ENCODE results near the gene CORIN. TPM values are rescaled to one million over a fixed set of nuclear protein-coding genes. Genes with fewer than 3 reads are reported as not detected.

The CORIN gene
- total RNA-seq, 2 experiments from 2014 or later: not detected

DNA sequence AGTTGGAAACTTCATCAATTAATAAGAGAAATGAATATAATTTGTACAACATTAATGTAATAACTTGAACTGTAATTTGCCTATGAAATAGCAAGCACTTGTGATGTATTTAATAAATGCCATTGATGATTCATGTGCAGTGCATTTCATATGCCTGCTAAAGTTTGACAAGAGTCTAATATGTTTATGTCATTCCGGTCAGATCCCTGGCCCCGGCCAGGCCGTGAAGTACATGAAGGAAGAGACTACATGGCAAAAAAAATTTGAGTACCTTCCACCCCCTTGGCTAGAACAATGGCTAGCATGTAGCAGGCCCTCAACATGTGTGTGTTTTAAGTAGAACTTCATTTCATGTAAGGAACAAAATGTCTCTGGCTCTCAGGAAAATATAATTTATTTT is 191.5 kb downstream of the CORIN start:
- H3K9me3 Mint-ChIP-seq: no peaks in the 10 kb centered on the region

GRCh38 chr4:47643845-47644244 is 194.0 kb downstream of the CORIN start:
- Mint-ChIP-seq H3K4me3 (no peak overlapping the region), H3K36me3 (no peaks in the 10 kb centered on the region), H3K27ac (no peak overlapping the region), H3K9me3 (no peaks in the 10 kb centered on the region), H3K4me1 (peaks cover 1% of the 10 kb centered on the region), H3K27me3 (peaks cover 13% of the 10 kb centered on the region)
- DNase-seq: no peak

More for the DNA sequence above, 191.5 kb downstream of the CORIN start:
- Mint-ChIP-seq H3K4me1 (no peaks in the 10 kb centered on the region), H3K27me3 (peaks cover 8% of the 10 kb centered on the region), H3K4me3 (no peak overlapping the region), H3K36me3 (no peaks in the 10 kb centered on the region), H3K27ac (no peak overlapping the region)
- DNase-seq: no peak

DNA sequence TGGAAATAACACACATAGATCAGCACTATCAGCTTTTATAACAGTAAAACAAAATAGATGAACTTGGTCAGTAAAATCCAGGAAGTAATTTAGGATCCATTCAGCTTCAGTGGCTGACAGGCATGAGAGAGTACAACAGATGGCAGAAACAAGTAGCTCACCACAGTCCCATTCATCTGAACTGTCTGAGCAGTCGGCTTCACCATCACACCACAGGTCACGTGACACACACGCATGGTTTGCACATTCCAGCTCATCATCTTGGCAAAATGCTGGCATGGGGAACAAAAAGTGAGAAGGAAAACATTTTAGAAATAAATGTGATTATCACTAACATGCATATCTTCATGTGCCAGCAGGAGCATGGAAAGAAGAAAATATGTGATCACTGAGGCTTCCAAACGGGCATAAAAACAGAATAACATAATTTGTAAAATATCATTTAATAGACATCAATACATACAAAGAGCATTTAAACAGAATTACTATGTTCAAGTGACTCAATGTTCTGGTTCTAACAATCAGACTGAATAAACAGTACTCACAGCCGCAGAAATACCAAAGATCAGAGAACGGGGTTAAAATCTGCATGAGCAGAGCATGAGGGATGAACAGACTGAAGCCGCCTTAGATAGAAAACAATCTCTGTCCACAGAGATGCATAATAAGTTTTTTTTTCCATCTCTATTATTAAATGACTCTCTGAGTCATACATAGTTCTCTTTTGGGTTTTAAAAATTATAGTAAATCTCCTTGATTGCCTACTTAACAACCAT is 194.7 kb downstream of the CORIN start:
- H3K27me3 Mint-ChIP-seq: peaks cover 13% of the 10 kb centered on the region
- H3K4me1 Mint-ChIP-seq: peaks cover 1% of the 10 kb centered on the region
- no peak for DNase-seq
- H3K27ac Mint-ChIP-seq: no peak overlapping the region
- no peaks in the 10 kb centered on the region for H3K36me3 Mint-ChIP-seq
- no peaks in the 10 kb centered on the region for H3K9me3 Mint-ChIP-seq
- H3K4me3 Mint-ChIP-seq: no peak overlapping the region

DNA sequence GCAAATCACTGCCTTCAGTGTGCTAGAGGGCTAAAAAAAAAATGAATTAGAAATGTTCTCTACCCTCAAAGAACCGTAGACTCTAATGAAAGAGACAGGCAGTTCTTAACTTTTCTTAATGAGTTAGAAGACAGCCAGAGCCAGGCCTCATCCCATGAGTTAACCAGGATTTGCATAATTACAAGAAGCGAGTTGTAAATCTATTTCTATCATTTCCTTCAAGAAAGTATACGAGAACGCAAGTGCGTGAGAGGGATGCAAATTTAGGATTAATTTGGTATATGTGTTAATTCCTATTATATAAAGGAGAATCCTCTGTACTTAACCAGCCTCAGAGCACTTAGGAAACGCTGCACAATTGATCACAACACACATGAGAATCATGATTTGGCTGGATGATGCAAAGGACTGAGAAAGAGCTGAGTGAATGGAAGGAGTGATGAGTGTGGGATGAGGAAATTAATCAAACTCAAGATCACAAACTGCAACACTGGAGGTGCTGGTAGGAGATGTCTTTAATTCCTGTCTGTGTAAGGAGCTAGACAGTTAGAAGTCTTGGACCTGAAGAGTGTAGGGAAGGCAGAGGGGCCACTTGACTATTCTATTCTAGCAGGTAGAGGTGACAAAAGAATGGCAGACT is 195.6 kb downstream of the CORIN start:
- H3K9me3 Mint-ChIP-seq: no peaks in the 10 kb centered on the region
- H3K27ac Mint-ChIP-seq: no peak overlapping the region
- H3K27me3 Mint-ChIP-seq: peaks cover 13% of the 10 kb centered on the region
- no peak for DNase-seq
- H3K4me3 Mint-ChIP-seq: no peak overlapping the region
- H3K36me3 Mint-ChIP-seq: no peaks in the 10 kb centered on the region
- peaks cover 1% of the 10 kb centered on the region for H3K4me1 Mint-ChIP-seq

- Mint-ChIP-seq H3K4me1 (peaks cover 1% of the 10 kb centered on the region), H3K27ac (no peak overlapping the region), H3K36me3 (no peaks in the 10 kb centered on the region), H3K9me3 (peaks cover 4% of the 10 kb centered on the region), H3K27me3 (peaks cover 13% of the 10 kb centered on the region), H3K4me3 (no peak overlapping the region)
- no peak for DNase-seq
Observed at GRCh38 chr4:47641755-47642154, 196.1 kb downstream of the CORIN start.

DNA sequence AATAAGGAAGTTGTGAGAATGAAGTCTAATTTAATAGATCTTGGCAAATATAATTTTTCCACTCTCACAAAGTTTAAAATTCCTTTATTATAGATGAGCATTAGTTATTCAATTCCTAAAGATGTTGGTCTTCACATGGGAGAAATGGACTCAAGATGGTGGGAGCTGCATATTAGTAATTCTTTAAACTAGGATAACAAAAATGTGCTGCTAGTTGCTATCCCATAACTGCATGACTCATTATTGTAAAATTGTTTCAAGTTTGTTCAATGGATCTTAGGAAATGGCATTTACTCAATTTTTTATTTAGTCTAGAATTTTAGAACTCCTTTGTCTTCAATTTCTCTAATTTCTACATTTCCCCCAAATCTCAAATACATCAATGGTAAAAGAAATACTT is 197.0 kb downstream of the CORIN start:
- Mint-ChIP-seq H3K36me3 (peaks cover 3% of the 10 kb centered on the region), H3K27ac (no peak overlapping the region), H3K9me3 (peaks cover 10% of the 10 kb centered on the region), H3K4me1 (peaks cover 1% of the 10 kb centered on the region), H3K27me3 (peaks cover 16% of the 10 kb centered on the region), H3K4me3 (no peak overlapping the region)
- DNase-seq: no peak

DNA sequence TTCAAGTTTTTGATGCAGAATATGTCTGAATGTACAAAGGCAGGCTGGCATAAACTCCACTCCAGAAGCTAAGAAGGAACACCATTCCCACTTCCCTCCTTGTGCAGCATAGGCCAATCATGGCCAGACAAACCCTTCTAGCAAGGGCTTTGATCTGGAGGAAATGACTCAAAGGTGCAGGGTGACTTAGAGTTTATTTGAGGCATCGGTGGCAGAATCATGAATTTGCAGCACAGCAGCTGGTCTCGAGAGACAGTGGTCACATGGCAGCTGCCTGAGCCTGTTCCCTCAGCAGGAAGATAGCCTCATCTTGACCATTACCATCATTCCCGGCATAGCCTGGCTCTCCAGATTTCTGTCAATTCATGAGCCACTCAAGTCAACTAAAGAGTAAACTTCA is 198.3 kb downstream of the CORIN start:
- peaks cover 1% of the 10 kb centered on the region for H3K4me1 Mint-ChIP-seq
- H3K9me3 Mint-ChIP-seq: peaks cover 11% of the 10 kb centered on the region
- H3K27me3 Mint-ChIP-seq: peaks cover 13% of the 10 kb centered on the region
- H3K36me3 Mint-ChIP-seq: peaks cover 3% of the 10 kb centered on the region
- H3K4me3 Mint-ChIP-seq: no peak overlapping the region
- DNase-seq: no peak
- no peak overlapping the region for H3K27ac Mint-ChIP-seq

GRCh38 chr4:47631161-47631560 is 206.7 kb downstream of the CORIN start:
- no peak overlapping the region for H3K27ac Mint-ChIP-seq

GRCh38 chr4:47624031-47624441 is 213.8 kb downstream of the CORIN start:
- H3K27me3 Mint-ChIP-seq: peaks cover 4% of the 10 kb centered on the region
- no peak overlapping the region for H3K4me3 Mint-ChIP-seq
- DNase-seq: no peak
- no peaks in the 10 kb centered on the region for H3K9me3 Mint-ChIP-seq
- no peaks in the 10 kb centered on the region for H3K36me3 Mint-ChIP-seq
- H3K4me1 Mint-ChIP-seq: no peaks in the 10 kb centered on the region
- no peak overlapping the region for H3K27ac Mint-ChIP-seq

More at GRCh38 chr4:47631161-47631560, 206.7 kb downstream of the CORIN start:
- Mint-ChIP-seq H3K4me1 (no peaks in the 10 kb centered on the region), H3K27me3 (peaks cover 10% of the 10 kb centered on the region), H3K36me3 (no peaks in the 10 kb centered on the region), H3K4me3 (no peak overlapping the region), H3K9me3 (peaks cover 4% of the 10 kb centered on the region)
- DNase-seq: no peak

- Mint-ChIP-seq H3K4me1 (no peaks in the 10 kb centered on the region), H3K9me3 (no peaks in the 10 kb centered on the region), H3K4me3 (no peak overlapping the region), H3K36me3 (no peaks in the 10 kb centered on the region), H3K27ac (no peak overlapping the region), H3K27me3 (no peaks in the 10 kb centered on the region)
- DNase-seq: no peak
Observed at GRCh38 chr4:47621181-47621580, 216.7 kb downstream of the CORIN start.

DNA sequence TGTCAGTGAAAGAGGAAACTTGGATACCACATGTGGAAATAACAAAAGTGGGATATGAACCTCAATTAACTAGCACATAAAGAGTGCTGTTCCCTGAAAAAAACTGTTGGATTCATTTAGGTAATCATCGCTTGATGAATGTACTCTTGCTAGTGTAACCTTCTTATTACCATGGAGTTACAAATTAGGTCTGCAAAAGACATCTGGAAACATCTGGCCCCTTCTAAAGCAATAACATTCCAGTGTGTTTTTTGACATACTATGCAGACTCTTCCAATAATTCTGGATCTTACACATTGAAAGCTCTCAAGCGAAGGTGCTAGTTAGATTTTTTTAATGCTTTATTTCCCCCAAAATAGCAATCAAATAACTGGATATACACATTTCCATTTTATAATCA is 218.2 kb downstream of the CORIN start:
- Mint-ChIP-seq H3K9me3 (no peaks in the 10 kb centered on the region), H3K36me3 (no peaks in the 10 kb centered on the region), H3K4me1 (no peaks in the 10 kb centered on the region), H3K4me3 (no peak overlapping the region), H3K27me3 (no peaks in the 10 kb centered on the region), H3K27ac (no peak overlapping the region)
- no peak for DNase-seq

DNA sequence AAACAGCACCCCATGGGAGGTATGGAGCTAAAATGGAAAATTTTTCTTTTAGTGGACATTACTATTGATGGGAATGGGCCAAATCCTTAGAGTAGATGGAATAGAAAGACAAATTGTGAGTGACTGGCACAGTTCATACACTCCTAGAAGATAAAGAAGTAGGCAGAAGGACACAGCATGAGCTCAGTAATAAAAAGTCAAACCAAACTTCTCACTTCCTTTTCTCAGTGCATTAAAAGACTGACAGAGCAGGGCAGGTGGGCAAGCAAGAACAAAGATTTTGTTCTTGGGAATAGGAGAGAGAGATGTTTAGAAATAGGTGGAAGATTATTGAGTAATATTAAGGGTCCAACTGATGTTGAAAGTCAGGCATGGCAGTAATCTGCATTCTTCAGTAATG is 220.3 kb downstream of the CORIN start:
- no peaks in the 10 kb centered on the region for H3K9me3 Mint-ChIP-seq
- no peak overlapping the region for H3K4me3 Mint-ChIP-seq
- no peak overlapping the region for H3K27ac Mint-ChIP-seq

DNA sequence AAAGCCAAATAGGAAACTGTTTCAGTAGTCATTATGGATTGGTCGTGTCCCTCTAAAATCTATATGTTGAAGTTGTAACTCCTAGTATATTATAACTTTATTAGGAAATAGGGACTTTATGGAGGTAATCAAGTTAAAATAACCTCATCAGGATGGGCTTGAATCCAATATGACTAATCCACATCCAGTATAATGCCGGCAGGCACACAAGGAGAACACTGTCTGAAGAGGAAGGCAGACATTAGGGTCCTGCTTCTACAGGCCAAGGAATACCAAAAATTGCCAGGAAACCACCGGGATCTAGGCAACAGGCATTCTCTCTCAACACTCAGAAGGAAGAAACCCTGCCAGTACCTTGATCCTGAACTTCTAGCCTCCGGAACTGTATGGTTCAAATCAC is 222.5 kb downstream of the CORIN start:
- Mint-ChIP-seq H3K4me1 (no peaks in the 10 kb centered on the region), H3K9me3 (no peaks in the 10 kb centered on the region), H3K4me3 (no peak overlapping the region), H3K27ac (no peak overlapping the region), H3K36me3 (no peaks in the 10 kb centered on the region), H3K27me3 (peaks cover 5% of the 10 kb centered on the region)
- DNase-seq: no peak

More for the DNA sequence above, 220.3 kb downstream of the CORIN start:
- no peaks in the 10 kb centered on the region for H3K36me3 Mint-ChIP-seq
- H3K4me1 Mint-ChIP-seq: no peaks in the 10 kb centered on the region
- peaks cover 4% of the 10 kb centered on the region for H3K27me3 Mint-ChIP-seq
- no peak for DNase-seq

DNA sequence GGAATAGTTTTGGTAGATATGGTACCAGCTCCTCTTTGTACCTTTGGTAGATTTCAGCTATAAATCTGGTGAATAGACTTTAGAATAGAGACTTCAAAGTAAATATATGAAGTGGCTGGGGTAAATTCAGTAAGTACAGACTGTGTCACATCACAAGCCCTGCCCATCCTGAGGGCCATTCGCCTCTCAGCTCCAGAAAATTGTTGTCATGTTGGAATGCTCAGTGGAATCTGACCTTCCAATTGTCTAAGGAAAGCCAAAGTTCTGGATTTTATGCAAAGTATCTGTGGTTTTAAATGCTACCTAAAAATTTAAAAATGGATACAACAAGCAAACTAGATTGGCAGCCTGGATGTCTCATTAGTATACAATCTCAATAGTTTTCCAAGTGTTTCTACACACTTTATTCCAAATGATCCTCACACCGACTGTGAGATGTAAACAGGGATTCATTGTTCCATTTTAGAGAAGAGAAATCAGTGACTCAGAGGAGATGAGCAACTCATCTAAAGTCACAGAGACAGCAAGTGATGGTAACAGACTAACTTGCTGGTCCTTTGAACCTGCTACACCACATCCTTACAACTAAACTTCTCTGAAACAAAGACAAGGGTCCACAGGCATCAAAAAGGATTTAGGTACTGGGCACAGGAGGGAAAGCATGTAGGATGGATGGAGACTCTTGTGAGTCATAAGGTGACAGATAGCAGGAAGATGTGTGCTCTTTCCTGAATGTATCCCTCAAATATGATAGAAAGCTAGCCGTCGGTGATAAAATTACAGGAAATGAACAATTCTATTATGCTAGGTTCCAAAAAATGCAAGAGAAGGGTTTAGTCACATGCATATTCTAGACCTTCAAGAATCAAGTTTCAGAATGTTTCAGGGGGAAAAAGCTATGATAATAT is 225.5 kb downstream of the CORIN start:
- Mint-ChIP-seq H3K27me3 (peaks cover 5% of the 10 kb centered on the region), H3K36me3 (no peaks in the 10 kb centered on the region), H3K4me3 (no peak overlapping the region), H3K27ac (no peak overlapping the region), H3K9me3 (no peaks in the 10 kb centered on the region), H3K4me1 (no peaks in the 10 kb centered on the region)
- DNase-seq: no peak

DNA sequence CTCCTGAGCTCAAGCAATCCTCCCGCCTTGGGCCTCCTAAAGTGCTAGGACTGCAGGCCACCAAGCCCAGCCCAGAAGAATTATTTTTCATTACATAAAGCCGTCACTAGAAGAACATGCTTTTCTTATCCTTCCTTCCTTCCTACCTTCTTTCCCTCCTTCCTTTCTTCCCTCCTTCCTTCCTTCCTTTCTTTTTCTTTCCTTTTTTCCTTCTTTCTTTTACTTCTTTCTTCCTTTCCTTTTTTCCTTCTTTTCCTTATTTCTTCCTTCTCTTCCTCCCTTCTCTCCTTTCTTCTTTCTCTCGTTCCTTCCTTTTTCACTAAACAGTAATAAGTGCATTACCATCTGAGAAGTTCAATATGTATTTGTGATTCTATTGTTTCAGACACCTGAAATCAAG is 231.4 kb downstream of the CORIN start:
- H3K27me3 Mint-ChIP-seq: no peaks in the 10 kb centered on the region
- no peak overlapping the region for H3K27ac Mint-ChIP-seq
- no peak overlapping the region for H3K4me3 Mint-ChIP-seq
- no peaks in the 10 kb centered on the region for H3K4me1 Mint-ChIP-seq
- no peak for DNase-seq
- H3K9me3 Mint-ChIP-seq: peaks cover 5% of the 10 kb centered on the region
- H3K36me3 Mint-ChIP-seq: peaks cover 3% of the 10 kb centered on the region
